Loucy (cell line): Measurements from ENCODE around the gene WASHC2C.

Experiments used
- CTCF ChIP-seq: fragments of 200-600 bp; sonication (generic); conservative IDR thresholded peaks from 2 replicates; pipeline ENCODE4 v1.5.1; 2014; ENCODE audit warnings: mild to moderate bottlenecking, antibody characterized with exemption, low read length
- EZH2phosphoT487 ChIP-seq: fragments of 200-600 bp; IDR thresholded peaks from 2 replicates; pipeline ENCODE4 v1.6.1; 2018; ENCODE audit warnings: antibody characterized with exemption, mild to moderate bottlenecking, moderate library complexity, borderline replicate concordance

- no peak for TF ChIP-seq CTCF
- no peak for TF ChIP-seq EZH2phosphoT487
Measured at GRCh38 chr10:45811075-45811474, 84.0 kb downstream of the WASHC2C start.
